ENCODE data around the gene PRTFDC1.
"Not testable (repeated sequence)": the region's sequence is repeated elsewhere in the genome, so short reads cannot be mapped to it uniquely, and the experiment has no call there.

Gene PRTFDC1

GRCh38 chr10:24963521-24964041 lies 11.2 kb upstream of the PRTFDC1 start:
- no peak for TF ChIP-seq MYC (IDR thresholded peaks at IDR 0.05; ENCODE audit: low read depth, low read length)
- TF ChIP-seq POLR2A (IDR thresholded peaks at IDR 0.05; ENCODE audit: extremely low read depth, insufficient read length) = no peak
- TF ChIP-seq MAX (IDR thresholded peaks at IDR 0.05; ENCODE audit: low read depth, low read length) = no peak
- H3K4me3 ChIP-seq (ENCODE audit: low read depth, low read length) = no peak overlapping the region
- no peak for DNase-seq (ENCODE audit: low read depth)

GRCh38 chr10:24962995-24963394 lies 10.6 kb upstream of the PRTFDC1 start:
- no peak for DNase-seq (ENCODE audit: low read depth)

DNA sequence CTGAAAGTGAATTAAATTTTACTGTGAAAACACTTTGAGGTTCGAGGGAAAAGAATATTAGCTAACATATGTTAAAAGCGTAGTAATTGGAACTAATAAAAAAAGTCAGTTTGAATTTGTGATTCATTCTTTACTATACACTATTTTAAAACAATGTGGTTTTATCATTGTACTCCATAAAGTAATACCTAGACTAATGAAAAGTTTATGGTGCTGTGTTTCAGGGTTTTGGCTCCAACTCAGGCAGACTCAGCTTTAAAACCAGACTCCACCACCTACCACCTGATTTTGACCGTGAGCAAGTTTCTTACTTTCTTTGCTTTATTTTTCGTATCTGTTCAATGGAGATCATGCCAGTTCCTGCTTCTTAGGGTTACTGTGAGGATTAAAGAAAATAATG lies 9.2 kb upstream of the PRTFDC1 start:
- H3K4me3 ChIP-seq (ENCODE audit: low read depth, low read length) = no peak overlapping the region
- TF ChIP-seq CTCF (IDR thresholded peaks at IDR 0.05; ENCODE audit: low read depth, low read length) = no peak
- no peak for TF ChIP-seq POLR2A (IDR thresholded peaks at IDR 0.05; ENCODE audit: extremely low read depth, insufficient read length)
- no peak for DNase-seq (ENCODE audit: low read depth)

More at GRCh38 chr10:24962995-24963394, 10.6 kb upstream of the PRTFDC1 start:
- no peak overlapping the region for H3K4me3 ChIP-seq (ENCODE audit: low read depth, low read length)
- TF ChIP-seq CTCF (IDR thresholded peaks at IDR 0.05; ENCODE audit: low read depth, low read length) (no peak), MYC (IDR thresholded peaks at IDR 0.05; ENCODE audit: low read depth, low read length) (no peak), MAX (IDR thresholded peaks at IDR 0.05; ENCODE audit: low read depth, low read length) (no peak), POLR2A (IDR thresholded peaks at IDR 0.05; ENCODE audit: extremely low read depth, insufficient read length) (no peak)

DNA sequence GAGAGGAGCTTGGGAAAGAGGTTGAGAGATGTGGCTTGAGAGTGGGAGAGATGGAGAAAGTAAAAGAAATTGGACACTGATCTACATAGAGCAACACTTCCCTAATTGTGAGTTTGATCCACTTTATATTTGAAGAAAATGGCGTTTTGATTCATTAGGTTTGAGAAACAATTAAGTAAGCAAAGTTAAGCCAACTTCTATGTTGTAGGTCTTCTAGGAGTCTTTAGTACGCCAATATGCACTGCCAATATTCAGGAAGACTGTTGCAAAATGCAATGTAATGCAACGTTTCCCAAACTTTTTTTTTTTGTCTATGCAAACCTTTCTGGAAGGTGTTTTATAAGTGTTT lies 7.0 kb upstream of the PRTFDC1 start:
- DNase-seq (ENCODE audit: low read depth) = no peak
- TF ChIP-seq CTCF (IDR thresholded peaks at IDR 0.05; ENCODE audit: low read depth, low read length) (no peak), MYC (IDR thresholded peaks at IDR 0.05; ENCODE audit: low read depth, low read length) (no peak), MAX (IDR thresholded peaks at IDR 0.05; ENCODE audit: low read depth, low read length) (no peak), POLR2A (IDR thresholded peaks at IDR 0.05; ENCODE audit: extremely low read depth, insufficient read length) (no peak)
- H3K4me3 ChIP-seq (ENCODE audit: low read depth, low read length) = no peak overlapping the region

- TF ChIP-seq MAX (IDR thresholded peaks at IDR 0.05; ENCODE audit: low read depth, low read length) (no peak), MYC (IDR thresholded peaks at IDR 0.05; ENCODE audit: low read depth, low read length) (no peak), CTCF (IDR thresholded peaks at IDR 0.05; ENCODE audit: low read depth, low read length) (no peak), POLR2A (IDR thresholded peaks at IDR 0.05; ENCODE audit: extremely low read depth, insufficient read length) (no peak)
- H3K4me3 ChIP-seq (ENCODE audit: low read depth, low read length) = no peak overlapping the region
- DNase-seq (ENCODE audit: low read depth) = no peak
These were observed 6.4 kb upstream of the PRTFDC1 start for GRCh38 chr10:24958721-24959381.

GRCh38 chr10:24958091-24958720 lies 5.8 kb upstream of the PRTFDC1 start:
- no peak overlapping the region for H3K4me3 ChIP-seq (ENCODE audit: low read depth, low read length)
- TF ChIP-seq POLR2A (IDR thresholded peaks at IDR 0.05; ENCODE audit: extremely low read depth, insufficient read length) (no peak), MAX (IDR thresholded peaks at IDR 0.05; ENCODE audit: low read depth, low read length) (no peak), MYC (IDR thresholded peaks at IDR 0.05; ENCODE audit: low read depth, low read length) (no peak), CTCF (IDR thresholded peaks at IDR 0.05; ENCODE audit: low read depth, low read length) (no peak)
- no peak for DNase-seq (ENCODE audit: low read depth)

DNA sequence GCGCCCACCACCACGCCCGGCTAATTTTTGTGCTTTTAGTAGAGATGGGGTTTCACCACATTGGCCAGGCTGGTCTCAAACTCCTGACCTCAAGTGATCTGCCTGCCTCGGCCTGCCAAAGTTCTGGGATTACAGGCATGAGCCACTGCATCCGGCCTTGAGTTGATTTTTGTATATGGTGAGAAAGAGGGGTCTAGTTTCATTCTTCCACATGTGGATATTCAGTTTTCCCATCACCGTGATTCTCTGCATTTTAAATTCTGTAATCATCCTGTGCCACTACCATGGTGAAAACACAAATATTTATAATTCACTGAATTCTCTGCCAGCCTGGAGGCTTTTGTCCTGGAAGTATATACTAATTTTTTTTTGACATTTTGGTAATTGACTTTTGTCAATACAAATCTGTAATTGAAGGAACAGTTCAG lies 5.2 kb upstream of the PRTFDC1 start:
- not testable (repeated sequence) for DNase-seq (ENCODE audit: low read depth); H3K4me3 ChIP-seq (ENCODE audit: low read depth, low read length)

All from NB4 (cell line).